NCI-H1417 (cell line): ENCODE results near the gene RHCG.

ENCODE experiments used
- DNase-seq, 3 experiments: peaks; one replicate each; lab custom pipeline; 2025; lab: John Stamatoyannopoulos, UW

Gene RHCG

GRCh38 chr15:89444241-89445225 is 51.9 kb downstream of the RHCG start:
- DNase-seq, result peak in 2 of 3 experiments; percentile 73 to 90

- no peak for DNase-seq
These were observed 52.8 kb downstream of the RHCG start for GRCh38 chr15:89443581-89443980.

GRCh38 chr15:89442671-89443307 is 53.6 kb downstream of the RHCG start:
- DNase-seq, result peak; percentile 30 to 84 (median 66)

GRCh38 chr15:89442155-89442554 is 54.2 kb downstream of the RHCG start:
- DNase-seq, result no peak

- DNase-seq, result peak in 2 of 3 experiments; percentile 36 to 72
These were observed 55.0 kb downstream of the RHCG start for GRCh38 chr15:89441295-89441812.

GRCh38 chr15:89439764-89440163 is 56.6 kb downstream of the RHCG start:
- no peak for DNase-seq

DNA sequence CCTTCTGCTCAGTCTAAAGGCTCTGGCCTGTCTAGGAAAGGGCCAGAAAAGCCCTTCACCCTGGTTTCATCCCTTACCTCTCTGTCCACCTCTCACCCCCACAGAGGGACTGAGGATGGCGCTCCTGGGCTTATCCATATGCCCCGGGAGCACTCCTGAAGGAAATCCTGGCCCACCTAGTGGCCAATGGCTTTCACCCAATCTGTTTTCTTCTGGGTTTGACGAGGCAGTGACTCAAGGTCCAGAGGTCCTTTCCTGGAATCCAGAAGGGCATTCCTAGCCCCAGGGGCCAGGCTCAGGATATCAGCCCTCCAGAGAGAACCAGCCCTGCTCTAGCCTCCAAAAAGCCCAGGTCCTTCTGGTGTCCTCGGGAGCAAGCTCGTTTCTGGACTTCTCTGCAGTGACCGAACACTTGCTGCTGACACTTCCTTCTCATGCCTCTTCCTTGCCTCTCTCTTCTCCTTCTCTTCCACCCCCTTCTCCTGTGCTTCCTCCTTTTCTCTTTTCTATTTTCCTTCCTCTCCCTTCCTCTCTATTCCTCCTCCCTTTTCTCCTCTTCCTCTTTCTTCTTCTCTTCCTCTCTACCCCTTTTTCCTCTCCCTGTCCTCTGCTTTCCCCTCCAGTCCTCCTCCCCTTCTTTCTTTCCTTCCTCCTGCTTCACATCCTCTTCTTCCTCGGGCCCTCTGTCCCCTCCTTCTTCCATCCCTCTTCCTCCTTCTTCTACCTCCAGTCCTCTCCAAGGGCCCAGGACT is 59.6 kb downstream of the RHCG start:
- no peak for DNase-seq

- DNase-seq, result no peak
These were observed 61.0 kb downstream of the RHCG start for GRCh38 chr15:89435362-89435761.

GRCh38 chr15:89433686-89434085 is 62.7 kb downstream of the RHCG start:
- peak in 2 of 3 experiments; percentile 23 to 45 for DNase-seq

GRCh38 chr15:89430530-89431341 is 65.6 kb downstream of the RHCG start:
- peak; percentile 80 to 90 (median 88) for DNase-seq

- DNase-seq, result peak in 1 of 3 experiments; percentile 49
These were observed 66.4 kb downstream of the RHCG start for GRCh38 chr15:89429986-89430385.

DNA sequence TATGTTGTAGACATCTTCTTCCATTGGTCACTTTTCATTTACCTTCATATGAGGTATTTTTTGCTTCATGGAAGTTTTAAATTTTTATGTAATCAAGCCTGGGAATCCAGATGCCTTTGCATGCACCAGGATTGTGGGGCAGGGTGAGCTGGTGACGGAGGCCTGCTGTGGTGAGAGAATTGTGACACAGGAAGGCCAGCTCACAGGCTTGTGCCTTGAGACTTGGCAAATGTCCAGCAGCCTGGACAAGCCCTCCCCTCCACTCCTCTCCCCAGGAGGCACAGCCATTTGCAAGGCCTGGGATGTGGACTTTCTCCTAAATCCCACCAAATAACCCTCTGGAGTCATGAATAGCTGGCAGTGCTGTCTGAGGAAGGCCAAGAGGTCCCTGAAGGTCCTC is 67.4 kb downstream of the RHCG start:
- peak in 2 of 3 experiments; percentile 28 to 70 for DNase-seq

DNA sequence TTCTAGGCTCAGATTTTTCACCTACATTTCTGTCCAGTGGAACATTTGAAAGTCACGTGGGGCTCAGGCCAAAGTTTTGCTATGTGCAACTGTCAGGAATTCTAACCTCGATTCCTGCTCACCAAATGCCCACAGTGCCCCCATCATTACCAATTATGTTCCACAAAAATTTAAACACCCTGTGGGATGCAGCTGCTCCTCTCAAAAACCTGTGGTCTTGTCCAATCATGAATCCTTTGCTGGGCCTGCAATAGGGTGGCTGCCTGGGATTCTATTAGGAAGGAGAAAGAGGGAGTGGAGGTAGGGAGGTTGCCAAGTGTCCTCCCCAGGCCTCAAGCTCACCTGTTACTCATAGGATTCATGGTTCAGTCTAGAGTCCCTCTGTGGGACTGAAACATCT is 68.1 kb downstream of the RHCG start:
- no peak for DNase-seq

GRCh38 chr15:89426500-89426899 is 69.9 kb downstream of the RHCG start:
- no peak for DNase-seq

GRCh38 chr15:89423981-89424380 is 72.4 kb downstream of the RHCG start:
- DNase-seq, result peak in 2 of 3 experiments; percentile 55 to 78
